Astrocyte (in vitro differentiated cells and primary cell): ENCODE results near the gene SMYD4. TPM values are rescaled to one million over a fixed set of nuclear protein-coding genes. Genes with fewer than 3 reads are reported as not detected.

Source experiments
- DNase-seq: peaks from one replicate; pipeline ENCODE4 v3.0.0-alpha.2; 2010; ENCODE audit warnings: low read depth
- FAIRE-seq: peaks from 2 replicates; lab custom pipeline; 2011; peaks lifted over from hg19 to GRCh38; lab: Jason Lieb, UNC
- H2AFZ ChIP-seq: 2 replicates; pipeline ENCODE4 v1.6.0; 2012; ENCODE audit warnings: low read depth, low read length, inconsistent platforms
- H3K27ac ChIP-seq: 2 replicates; pipeline ENCODE4 v1.5.1; 2011; ENCODE audit warnings: low read depth, low read length, inconsistent platforms
- H3K27me3 ChIP-seq: 2 replicates; pipeline ENCODE4 v1.6.0; 2011; ENCODE audit warnings: low read length, inconsistent platforms; ENCODE audit not compliant: insufficient read depth
- H3K36me3 ChIP-seq: 2 replicates; pipeline ENCODE4 v1.5.1; 2011; ENCODE audit warnings: low read length, inconsistent platforms; ENCODE audit not compliant: insufficient read depth
- H3K4me1 ChIP-seq: 2 replicates; pipeline ENCODE4 v1.5.1; 2011; ENCODE audit warnings: low read length, inconsistent platforms; ENCODE audit not compliant: insufficient read depth
- H3K4me2 ChIP-seq: 2 replicates; pipeline ENCODE4 v1.6.0; 2012; ENCODE audit warnings: low read length, inconsistent platforms
- H3K4me3 ChIP-seq: 2 replicates; pipeline ENCODE4 v1.5.1; 2011; ENCODE audit warnings: low read depth, mild to moderate bottlenecking, low read length, inconsistent platforms; ENCODE audit not compliant: insufficient read depth
- H3K79me2 ChIP-seq: 2 replicates; pipeline ENCODE4 v1.6.0; 2012; ENCODE audit warnings: mild to moderate bottlenecking, low read length, inconsistent platforms; ENCODE audit not compliant: insufficient read depth
- H3K9ac ChIP-seq: 2 replicates; pipeline ENCODE4 v1.6.0; 2012; ENCODE audit warnings: mild to moderate bottlenecking, low read length, inconsistent platforms
- H3K9me3 ChIP-seq: 2 replicates; pipeline ENCODE4 v1.5.1; 2012; ENCODE audit warnings: low read depth, mild to moderate bottlenecking, low read length, inconsistent platforms; ENCODE audit not compliant: insufficient read depth
- H4K20me1 ChIP-seq: 2 replicates; pipeline ENCODE4 v1.6.0; 2012; ENCODE audit warnings: low read length, inconsistent platforms; ENCODE audit not compliant: insufficient read depth
- H3K27ac Mint-ChIP-seq: one replicate; pipeline ENCODE4 v1.8.0; 2021; ENCODE audit warnings: mild to moderate bottlenecking, mixed read lengths; ENCODE audit not compliant: unreplicated experiment
- H3K27me3 Mint-ChIP-seq: one replicate; pipeline ENCODE4 v1.8.0; 2021; ENCODE audit warnings: low read depth, mixed read lengths; ENCODE audit not compliant: unreplicated experiment
- H3K36me3 Mint-ChIP-seq: one replicate; pipeline ENCODE4 v1.8.0; 2021; ENCODE audit warnings: low read depth, mixed read lengths; ENCODE audit not compliant: unreplicated experiment
- H3K4me1 Mint-ChIP-seq: one replicate; pipeline ENCODE4 v1.8.0; 2021; ENCODE audit warnings: low read depth, mixed read lengths; ENCODE audit not compliant: unreplicated experiment
- H3K4me3 Mint-ChIP-seq: one replicate; pipeline ENCODE4 v1.8.0; 2021; ENCODE audit warnings: mild to moderate bottlenecking, moderate library complexity, mixed read lengths; ENCODE audit not compliant: unreplicated experiment
- H3K9me3 Mint-ChIP-seq: one replicate; pipeline ENCODE4 v1.8.0; 2021; ENCODE audit warnings: mild to moderate bottlenecking, mixed read lengths; ENCODE audit not compliant: unreplicated experiment
- CTCF ChIP-seq: IDR thresholded peaks from 2 replicates; pipeline ENCODE4 v1.5.1; 2011; ENCODE audit warnings: low read depth, mild to moderate bottlenecking, inconsistent platforms, low read length, moderate library complexity; ENCODE audit not compliant: insufficient read depth
- EZH2 ChIP-seq: IDR thresholded peaks from 2 replicates; pipeline ENCODE4 v1.6.1; 2012; ENCODE audit warnings: mild to moderate bottlenecking, low read length, inconsistent platforms; ENCODE audit not compliant: insufficient read depth
- total RNA-seq: library from RNA; stranded (reverse); gene quantifications from 2 replicates; pipeline ENCODE4 v1.2.1, GENCODE V29; 2021

SMYD4 gene
- total RNA-seq, 1 donor from 2014 or later: 10.7 TPM

GRCh38 chr17:1783834-1784611, 45.7 kb downstream of the SMYD4 start:
- H4K20me1 ChIP-seq: peaks cover 11% of the 10 kb centered on the region
- H3K9ac ChIP-seq: peak overlapping the region; percentile 10
- H3K36me3 ChIP-seq: peaks cover 8% of the 10 kb centered on the region
- Mint-ChIP-seq H3K4me3 (no peak overlapping the region), H3K36me3 (peaks cover 11% of the 10 kb centered on the region), H3K9me3 (no peaks in the 10 kb centered on the region), H3K27ac (peak overlapping the region; percentile 38), H3K27me3 (no peaks in the 10 kb centered on the region), H3K4me1 (peaks cover 40% of the 10 kb centered on the region)
- no peak overlapping the region for H2AFZ ChIP-seq
- FAIRE-seq (peak; percentile 91), DNase-seq (peak; percentile 77)
- no peak overlapping the region for H3K27ac ChIP-seq
- H3K79me2 ChIP-seq: no peaks in the 10 kb centered on the region
- no peak overlapping the region for H3K4me2 ChIP-seq
- peaks cover 33% of the 10 kb centered on the region for H3K4me1 ChIP-seq
- peak; percentile 66 for TF ChIP-seq CTCF
- no peak for TF ChIP-seq EZH2
- H3K9me3 ChIP-seq: no peaks in the 10 kb centered on the region
- H3K27me3 ChIP-seq: no peaks in the 10 kb centered on the region
- H3K4me3 ChIP-seq: no peak overlapping the region

DNA sequence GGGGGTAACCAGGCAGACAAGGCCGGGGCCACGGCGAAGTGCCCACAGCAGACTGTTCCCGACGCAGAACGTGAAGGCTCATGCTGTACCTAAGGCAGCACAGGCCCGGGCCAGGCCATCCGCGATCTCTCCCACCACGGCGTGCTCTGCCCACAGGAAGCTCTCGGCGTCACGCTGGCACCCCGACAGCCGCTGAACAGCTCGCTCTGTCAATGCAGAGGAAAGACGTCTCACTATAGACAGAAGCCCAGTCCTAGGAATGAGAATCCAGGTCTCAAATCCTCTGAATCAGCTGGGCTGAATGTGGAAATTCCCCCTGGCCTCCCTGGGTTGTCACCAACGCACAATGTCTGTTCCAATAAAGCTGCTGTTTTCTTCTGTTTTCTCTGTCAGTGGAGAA, 46.4 kb downstream of the SMYD4 start:
- Mint-ChIP-seq H3K4me3 (no peak overlapping the region), H3K4me1 (peaks cover 41% of the 10 kb centered on the region), H3K9me3 (no peaks in the 10 kb centered on the region), H3K27me3 (no peaks in the 10 kb centered on the region), H3K36me3 (peaks cover 8% of the 10 kb centered on the region), H3K27ac (peak overlapping the region; percentile 38)
- peaks cover 33% of the 10 kb centered on the region for H3K4me1 ChIP-seq
- no peaks in the 10 kb centered on the region for H3K27me3 ChIP-seq
- FAIRE-seq (no peak), DNase-seq (no peak)
- peak overlapping the region; percentile 2 for H3K27ac ChIP-seq
- TF ChIP-seq CTCF (no peak), EZH2 (no peak)
- H4K20me1 ChIP-seq: peaks cover 11% of the 10 kb centered on the region
- no peaks in the 10 kb centered on the region for H3K9me3 ChIP-seq
- peaks cover 8% of the 10 kb centered on the region for H3K36me3 ChIP-seq
- H3K4me2 ChIP-seq: no peak overlapping the region
- H3K4me3 ChIP-seq: no peak overlapping the region
- no peak overlapping the region for H2AFZ ChIP-seq
- peak overlapping the region; percentile 10 for H3K9ac ChIP-seq
- no peaks in the 10 kb centered on the region for H3K79me2 ChIP-seq

GRCh38 chr17:1782171-1782567, 47.5 kb downstream of the SMYD4 start:
- no peak overlapping the region for H3K9ac ChIP-seq
- H3K36me3 ChIP-seq: peaks cover 8% of the 10 kb centered on the region

More at GRCh38 chr17:1782171-1782567, 47.5 kb downstream of the SMYD4 start:
- peaks cover 36% of the 10 kb centered on the region for H3K4me1 Mint-ChIP-seq
- H3K4me2 ChIP-seq: no peak overlapping the region
- H3K27me3 Mint-ChIP-seq: no peaks in the 10 kb centered on the region
- no peak overlapping the region for H3K4me3 ChIP-seq
- no peaks in the 10 kb centered on the region for H3K9me3 Mint-ChIP-seq
- H3K79me2 ChIP-seq: no peaks in the 10 kb centered on the region
- FAIRE-seq: no peak
- no peak overlapping the region for H2AFZ ChIP-seq
- H3K4me3 Mint-ChIP-seq: no peak overlapping the region
- H3K27me3 ChIP-seq: no peaks in the 10 kb centered on the region
- DNase-seq: no peak
- H3K36me3 Mint-ChIP-seq: peaks cover 14% of the 10 kb centered on the region
- peaks cover 25% of the 10 kb centered on the region for H3K4me1 ChIP-seq
- peaks cover 8% of the 10 kb centered on the region for H4K20me1 ChIP-seq
- TF ChIP-seq EZH2: no peak
- no peak for TF ChIP-seq CTCF
- H3K9me3 ChIP-seq: no peaks in the 10 kb centered on the region
- no peak overlapping the region for H3K27ac ChIP-seq
- no peak overlapping the region for H3K27ac Mint-ChIP-seq
